H1 (cell line): Measurements from ENCODE around the gene CDC42BPB.

Experiments used
- BACH1 ChIP-seq: IDR thresholded peaks from 2 replicates; pipeline ENCODE4 v1.6.1; 2012; ENCODE audit warnings: low read length, improper control_type of control experiment
- CEBPB ChIP-seq: IDR thresholded peaks from 2 replicates; pipeline ENCODE4 v1.6.1; 2012; ENCODE audit warnings: low read depth, low read length
- CHD2 ChIP-seq: IDR thresholded peaks from 2 replicates; pipeline ENCODE4 v1.6.1; 2012; ENCODE audit warnings: low read length, improper control_type of control experiment
- EP300 ChIP-seq, 2 experiments: IDR thresholded peaks; 1 replicate in 1 of 2; 2 replicates in 1 of 2; pipeline ENCODE4 v1.6.1; 2011 to 2012; ENCODE audit warnings: low read depth in 2 of 2, low read length in 2 of 2, mild to moderate bottlenecking in 2 of 2, borderline replicate concordance in 1 of 2, inconsistent platforms in 1 of 2, moderate library complexity in 1 of 2
- EZH2 ChIP-seq: fragments of 200-600 bp; sonication (generic); IDR thresholded peaks from 2 replicates; pipeline ENCODE4 v1.7.1; 2012; ENCODE audit warnings: low read depth, mild to moderate bottlenecking, moderate library complexity, low read length, inconsistent platforms; ENCODE audit not compliant: severe bottlenecking
- GABPA ChIP-seq: IDR thresholded peaks from 2 replicates; pipeline ENCODE4 v1.6.1; 2011; ENCODE audit warnings: mild to moderate bottlenecking, low read length, moderate library complexity, borderline replicate concordance; ENCODE audit not compliant: insufficient read depth
- GTF2F1 ChIP-seq: IDR thresholded peaks from 2 replicates; pipeline ENCODE4 v1.6.1; 2012; ENCODE audit warnings: low read depth, low read length, improper control_type of control experiment, borderline replicate concordance
- RFX5 ChIP-seq: IDR thresholded peaks from 2 replicates; pipeline ENCODE4 v1.6.1; 2011; ENCODE audit warnings: low read depth, low read length, improper control_type of control experiment, borderline replicate concordance
- RXRA ChIP-seq: IDR thresholded peaks from 2 replicates; pipeline ENCODE4 v1.6.1; 2011; ENCODE audit warnings: low read depth, mild to moderate bottlenecking, low read length, moderate library complexity; ENCODE audit not compliant: insufficient read depth
- TCF12 ChIP-seq: IDR thresholded peaks from 2 replicates; pipeline ENCODE4 v1.6.1; 2011; ENCODE audit warnings: low read depth, mild to moderate bottlenecking, low read length
- ZNF274 ChIP-seq: IDR thresholded peaks from 2 replicates; pipeline ENCODE4 v1.7.0; 2012; ENCODE audit warnings: low read length, borderline replicate concordance; ENCODE audit errors: extremely low read depth
- TF ChIP-seq, protein P1 (sequence below), 3 experiments: IDR thresholded peaks; 1 replicate in 2 of 3; 2 replicates in 1 of 3; pipeline versions ENCODE4 v1.5.1 to v1.6.1; 2011; ENCODE audit warnings: low read length in 3 of 3, mild to moderate bottlenecking in 3 of 3, inconsistent platforms in 2 of 3, low read depth in 1 of 3, moderate library complexity in 1 of 3; ENCODE audit not compliant: insufficient read depth in 1 of 3; ENCODE audit errors: control extremely low read depth in 1 of 3
- TF ChIP-seq, protein P2 (sequence below): IDR thresholded peaks from 2 replicates; pipeline ENCODE4 v1.6.1; 2012; ENCODE audit warnings: inconsistent platforms

- TF ChIP-seq CEBPB (no peak), ZNF274 (no peak), TCF12 (no peak), CHD2 (no peak), GABPA (no peak), EZH2 (no peak), RXRA (no peak), EP300 (IDR thresholded peaks at IDR 0.05; ENCODE audit: borderline replicate concordance in 1 of 2, low read depth in 2 of 2, low read length in 2 of 2) (no peak), RFX5 (no peak), BACH1 (no peak), GTF2F1 (no peak)
- TF ChIP-seq, protein P1, sequence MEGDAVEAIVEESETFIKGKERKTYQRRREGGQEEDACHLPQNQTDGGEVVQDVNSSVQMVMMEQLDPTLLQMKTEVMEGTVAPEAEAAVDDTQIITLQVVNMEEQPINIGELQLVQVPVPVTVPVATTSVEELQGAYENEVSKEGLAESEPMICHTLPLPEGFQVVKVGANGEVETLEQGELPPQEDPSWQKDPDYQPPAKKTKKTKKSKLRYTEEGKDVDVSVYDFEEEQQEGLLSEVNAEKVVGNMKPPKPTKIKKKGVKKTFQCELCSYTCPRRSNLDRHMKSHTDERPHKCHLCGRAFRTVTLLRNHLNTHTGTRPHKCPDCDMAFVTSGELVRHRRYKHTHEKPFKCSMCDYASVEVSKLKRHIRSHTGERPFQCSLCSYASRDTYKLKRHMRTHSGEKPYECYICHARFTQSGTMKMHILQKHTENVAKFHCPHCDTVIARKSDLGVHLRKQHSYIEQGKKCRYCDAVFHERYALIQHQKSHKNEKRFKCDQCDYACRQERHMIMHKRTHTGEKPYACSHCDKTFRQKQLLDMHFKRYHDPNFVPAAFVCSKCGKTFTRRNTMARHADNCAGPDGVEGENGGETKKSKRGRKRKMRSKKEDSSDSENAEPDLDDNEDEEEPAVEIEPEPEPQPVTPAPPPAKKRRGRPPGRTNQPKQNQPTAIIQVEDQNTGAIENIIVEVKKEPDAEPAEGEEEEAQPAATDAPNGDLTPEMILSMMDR (IDR thresholded peaks at IDR 0.05; ENCODE audit: control extremely low read depth in 1 of 3, insufficient read depth in 1 of 3, low read depth in 1 of 3, low read length in 3 of 3), result no peak
- TF ChIP-seq, protein P2, sequence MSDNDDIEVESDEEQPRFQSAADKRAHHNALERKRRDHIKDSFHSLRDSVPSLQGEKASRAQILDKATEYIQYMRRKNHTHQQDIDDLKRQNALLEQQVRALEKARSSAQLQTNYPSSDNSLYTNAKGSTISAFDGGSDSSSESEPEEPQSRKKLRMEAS, result no peak
These were observed 147.9 kb downstream of the CDC42BPB start for GRCh38 chr14:102909462-102909861.
